ENCODE data around the gene FMO1.

The FMO1 gene

DNA sequence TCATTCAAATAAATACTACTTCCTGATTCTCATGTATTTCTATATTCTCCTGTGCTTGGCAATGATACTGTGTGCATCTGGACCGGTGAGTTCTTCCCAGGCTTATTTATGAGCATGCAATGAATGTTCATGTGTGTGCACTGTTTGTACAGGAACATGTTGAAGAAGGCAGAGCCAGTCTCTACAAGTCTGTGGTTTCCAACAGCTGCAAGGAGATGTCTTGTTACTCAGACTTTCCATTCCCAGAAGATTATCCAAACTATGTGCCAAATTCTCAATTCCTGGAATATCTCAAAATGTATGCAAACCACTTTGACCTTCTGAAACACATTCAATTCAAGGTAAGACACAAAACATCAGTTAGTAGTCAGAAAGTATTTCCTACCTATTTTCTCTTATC lies 19.1 kb downstream of the FMO1 start:
- TF ChIP-seq, protein P1, sequence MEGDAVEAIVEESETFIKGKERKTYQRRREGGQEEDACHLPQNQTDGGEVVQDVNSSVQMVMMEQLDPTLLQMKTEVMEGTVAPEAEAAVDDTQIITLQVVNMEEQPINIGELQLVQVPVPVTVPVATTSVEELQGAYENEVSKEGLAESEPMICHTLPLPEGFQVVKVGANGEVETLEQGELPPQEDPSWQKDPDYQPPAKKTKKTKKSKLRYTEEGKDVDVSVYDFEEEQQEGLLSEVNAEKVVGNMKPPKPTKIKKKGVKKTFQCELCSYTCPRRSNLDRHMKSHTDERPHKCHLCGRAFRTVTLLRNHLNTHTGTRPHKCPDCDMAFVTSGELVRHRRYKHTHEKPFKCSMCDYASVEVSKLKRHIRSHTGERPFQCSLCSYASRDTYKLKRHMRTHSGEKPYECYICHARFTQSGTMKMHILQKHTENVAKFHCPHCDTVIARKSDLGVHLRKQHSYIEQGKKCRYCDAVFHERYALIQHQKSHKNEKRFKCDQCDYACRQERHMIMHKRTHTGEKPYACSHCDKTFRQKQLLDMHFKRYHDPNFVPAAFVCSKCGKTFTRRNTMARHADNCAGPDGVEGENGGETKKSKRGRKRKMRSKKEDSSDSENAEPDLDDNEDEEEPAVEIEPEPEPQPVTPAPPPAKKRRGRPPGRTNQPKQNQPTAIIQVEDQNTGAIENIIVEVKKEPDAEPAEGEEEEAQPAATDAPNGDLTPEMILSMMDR (conservative IDR thresholded peaks at IDR 0.05; ENCODE audit: low read depth), result no peak
- H3K27ac ChIP-seq, result no peak overlapping the region
- ChIA-PET POLR2A (ENCODE audit: low non-redundant PET) (no interaction called here), CTCF (interaction anchor here (0.9 kb wide), 1 partner anchor 16 kb away, joined by 3 read pairs; no protein-coding TSS in a partner anchor)
- DNase-seq (ENCODE audit: low spot score), result no peak

DNA sequence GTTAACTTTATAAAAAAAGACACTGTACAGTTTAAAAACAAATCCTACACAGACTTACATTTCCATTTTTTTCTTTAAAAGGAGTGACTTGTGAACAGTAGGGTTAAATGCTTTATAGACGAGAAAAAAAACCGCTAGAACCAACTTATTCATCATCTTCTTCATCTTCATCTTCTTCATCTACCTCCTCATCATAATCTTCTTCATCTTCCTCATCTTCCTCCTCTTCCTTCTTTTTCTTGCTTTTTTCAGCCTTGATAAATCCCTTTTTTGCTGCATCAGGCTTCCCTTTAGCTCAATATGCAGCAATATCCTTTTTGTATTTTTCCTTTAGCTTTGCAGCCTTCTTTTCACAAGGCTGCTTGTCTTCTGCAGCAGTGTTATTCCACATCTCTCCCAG lies 22.5 kb downstream of the FMO1 start:
- ChIA-PET CTCF (interaction anchor here (0.7 kb wide), 1 partner anchor 39 kb away, joined by 3 read pairs; no protein-coding TSS in a partner anchor), POLR2A (ENCODE audit: low non-redundant PET) (no interaction called here)
- TF ChIP-seq, protein P1 (conservative IDR thresholded peaks at IDR 0.05; ENCODE audit: low read depth), result no peak
- no peak overlapping the region for H3K27ac ChIP-seq
- DNase-seq (ENCODE audit: low spot score), result no peak

DNA sequence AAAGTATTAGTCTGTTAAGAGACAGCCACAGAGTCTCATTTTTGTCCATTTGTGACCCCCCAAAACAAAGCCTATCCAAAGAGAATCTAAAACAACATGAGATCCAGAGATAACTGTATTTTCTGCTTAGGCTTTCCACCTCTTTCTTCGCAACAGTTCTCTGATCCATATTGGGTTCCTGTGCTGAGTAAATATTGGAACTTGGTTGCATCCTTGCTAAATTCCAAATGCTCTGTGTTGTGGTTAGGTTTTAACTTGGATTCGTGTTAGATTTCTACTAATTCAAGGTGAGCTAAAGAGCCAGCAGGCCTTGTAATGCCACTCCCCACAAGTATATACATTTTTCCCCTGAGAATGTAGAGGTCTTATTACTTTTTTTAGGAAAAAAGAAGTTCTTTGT lies 29.2 kb downstream of the FMO1 start:
- ChIA-PET CTCF (no interaction called here), POLR2A (ENCODE audit: low non-redundant PET) (no interaction called here)

DNA sequence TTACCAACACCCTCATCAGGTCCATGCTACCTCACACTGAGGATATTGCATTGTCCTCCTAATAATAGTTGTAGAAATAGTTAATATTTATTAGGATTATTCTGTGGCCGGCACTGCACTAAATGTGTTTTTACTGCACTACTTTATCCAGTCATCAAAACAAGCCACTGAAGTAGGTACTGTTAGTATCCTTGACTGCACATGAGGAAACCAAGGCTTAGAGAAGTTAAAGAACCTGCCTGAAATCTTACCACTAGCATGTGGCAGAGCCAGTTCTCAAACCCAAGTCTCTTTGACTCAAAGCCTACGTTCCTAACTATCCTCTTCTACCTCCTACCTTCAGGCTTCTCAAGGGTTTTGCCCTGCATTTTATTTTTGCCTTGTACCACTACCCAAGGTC lies 30.9 kb downstream of the FMO1 start:
- TF ChIP-seq, protein P1 (conservative IDR thresholded peaks at IDR 0.05; ENCODE audit: low read depth), result no peak
- no peak for DNase-seq (ENCODE audit: low spot score)
- POLR2A ChIA-PET (ENCODE audit: low non-redundant PET), result no interaction called here
- H3K27ac ChIP-seq, result no peak overlapping the region
- CTCF ChIA-PET, result no interaction called here

More for the DNA sequence above, 29.2 kb downstream of the FMO1 start:
- TF ChIP-seq, protein P1 (conservative IDR thresholded peaks at IDR 0.05; ENCODE audit: low read depth), result no peak
- DNase-seq (ENCODE audit: low spot score), result no peak
- H3K27ac ChIP-seq, result no peak overlapping the region

GRCh38 chr1:171279678-171280077 lies 31.4 kb downstream of the FMO1 start:
- H3K27ac ChIP-seq, result no peak overlapping the region
- ChIA-PET CTCF (no interaction called here), POLR2A (ENCODE audit: low non-redundant PET) (no interaction called here)
- DNase-seq (ENCODE audit: low spot score), result no peak
- TF ChIP-seq, protein P1 (conservative IDR thresholded peaks at IDR 0.05; ENCODE audit: low read depth), result no peak

DNA sequence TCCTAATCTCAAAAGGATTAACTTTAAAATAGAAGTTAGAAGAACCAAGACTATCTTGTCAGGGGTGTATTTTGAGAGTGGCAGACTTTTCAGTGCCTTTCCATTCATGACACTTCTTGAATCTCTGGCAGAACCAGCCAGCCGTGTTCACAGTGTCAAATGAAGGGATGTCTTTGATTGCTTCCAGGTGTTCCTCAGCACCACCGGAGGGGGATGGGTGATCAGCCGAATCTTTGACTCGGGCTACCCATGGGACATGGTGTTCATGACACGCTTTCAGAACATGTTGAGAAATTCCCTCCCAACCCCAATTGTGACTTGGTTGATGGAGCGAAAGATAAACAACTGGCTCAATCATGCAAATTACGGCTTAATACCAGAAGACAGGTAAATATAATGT lies 32.3 kb downstream of the FMO1 start:
- POLR2A ChIA-PET (ENCODE audit: low non-redundant PET), result no interaction called here
- CTCF ChIA-PET, result interaction anchor here (1.2 kb wide), 1 partner anchor 33 kb away, joined by 3 read pairs; the partner anchor contains the start of gene FMO4
- DNase-seq (ENCODE audit: low spot score), result no peak
- no peak overlapping the region for H3K27ac ChIP-seq
- TF ChIP-seq, protein P1 (conservative IDR thresholded peaks at IDR 0.05; ENCODE audit: low read depth), result no peak
